ENCODE measurements around the gene ATP5F1C.
"Not testable (repeated sequence)": the region's sequence is repeated elsewhere in the genome, so short reads cannot be mapped to it uniquely, and the experiment has no call there.

The ATP5F1C gene

GRCh38 chr10:7794251-7795026 is 6.5 kb downstream of the ATP5F1C start:
- DNase-seq (ENCODE audit: low read depth in 2 of 2): no peak

- no peak for DNase-seq (ENCODE audit: low read depth in 2 of 2)
Measured at GRCh38 chr10:7795605-7796004, 7.6 kb downstream of the ATP5F1C start.

- no peak for DNase-seq (ENCODE audit: low read depth in 2 of 2)
Measured at GRCh38 chr10:7797582-7797981, 9.6 kb downstream of the ATP5F1C start.

- DNase-seq (ENCODE audit: low read depth in 2 of 2): no peak
Measured at GRCh38 chr10:7802606-7803005, 14.6 kb downstream of the ATP5F1C start.

GRCh38 chr10:7804216-7804615 is 16.2 kb downstream of the ATP5F1C start:
- DNase-seq (ENCODE audit: low read depth in 2 of 2): no peak

GRCh38 chr10:7804741-7805140 is 16.8 kb downstream of the ATP5F1C start:
- DNase-seq (ENCODE audit: low read depth in 2 of 2): no peak

GRCh38 chr10:7808686-7809267 is 20.8 kb downstream of the ATP5F1C start:
- DNase-seq (ENCODE audit: low read depth in 2 of 2): no peak

- no peak for DNase-seq (ENCODE audit: low read depth in 2 of 2)
Measured at GRCh38 chr10:7810443-7810842, 22.5 kb downstream of the ATP5F1C start.

GRCh38 chr10:7811000-7811399 is 23.0 kb downstream of the ATP5F1C start:
- no peak for DNase-seq (ENCODE audit: low read depth in 2 of 2)

- DNase-seq (ENCODE audit: low read depth in 2 of 2): not testable (repeated sequence)
Measured at GRCh38 chr10:7811743-7812142, 23.8 kb downstream of the ATP5F1C start.

- DNase-seq (ENCODE audit: low read depth in 2 of 2): no peak
Measured at GRCh38 chr10:7813481-7813880, 25.5 kb downstream of the ATP5F1C start.

- no peak for DNase-seq (ENCODE audit: low read depth in 2 of 2)
Measured at GRCh38 chr10:7817576-7817975, 29.6 kb downstream of the ATP5F1C start.

GRCh38 chr10:7817984-7818294 is 30.0 kb downstream of the ATP5F1C start:
- no peak for DNase-seq (ENCODE audit: low read depth in 2 of 2)

GRCh38 chr10:7818295-7819120 is 30.5 kb downstream of the ATP5F1C start, which contains the start of gene TAF3:
TSS of gene TAF3 (plus strand) at chr10:7818505. CDS start at chr10:7818710, 205 bp downstream.
- peak; percentile 86 to 89 for DNase-seq (ENCODE audit: low read depth in 2 of 2)

- peak; percentile 2 to 7 for DNase-seq (ENCODE audit: low read depth in 2 of 2)
Measured at GRCh38 chr10:7819121-7819460, 31.1 kb downstream of the ATP5F1C start.

- DNase-seq (ENCODE audit: low read depth in 2 of 2): no peak
Measured at GRCh38 chr10:7824251-7824650, 36.3 kb downstream of the ATP5F1C start.

- no peak for DNase-seq (ENCODE audit: low read depth in 2 of 2)
Measured at GRCh38 chr10:7826971-7827370, 39.0 kb downstream of the ATP5F1C start.

GRCh38 chr10:7829289-7829834 is 41.4 kb downstream of the ATP5F1C start:
- DNase-seq (ENCODE audit: low read depth in 2 of 2): no peak

GRCh38 chr10:7832060-7832459 is 44.1 kb downstream of the ATP5F1C start:
- no peak for DNase-seq (ENCODE audit: low read depth in 2 of 2)

- DNase-seq (ENCODE audit: low read depth in 2 of 2): no peak
Measured at GRCh38 chr10:7833210-7833609, 45.2 kb downstream of the ATP5F1C start.

GRCh38 chr10:7834262-7834661 is 46.3 kb downstream of the ATP5F1C start:
- DNase-seq (ENCODE audit: low read depth in 2 of 2): no peak

GRCh38 chr10:7836571-7836970 is 48.6 kb downstream of the ATP5F1C start:
- no peak for DNase-seq (ENCODE audit: low read depth in 2 of 2)

GRCh38 chr10:7846591-7846990 is 58.6 kb downstream of the ATP5F1C start:
- no peak for DNase-seq (ENCODE audit: low read depth in 2 of 2)
